SK-N-MC (cell line): ENCODE results near the gene PRDM9.

Experiments
- EZH2 ChIP-seq: fragments of 200-600 bp; sonication (generic); IDR thresholded peaks from one replicate; pipeline ENCODE4 v1.6.1; 2017; ENCODE audit warnings: antibody characterized with exemption
- FOXP2 ChIP-seq: optimal IDR thresholded peaks from 2 replicates; pipeline ENCODE3; 2011; ENCODE audit warnings: mild to moderate bottlenecking, moderate library complexity; ENCODE audit not compliant: insufficient read depth; ENCODE audit errors: extremely low read length, control extremely low read depth
- POLR2AphosphoS5 ChIP-seq: IDR thresholded peaks from 2 replicates; pipeline ENCODE4 v1.6.1; 2012; ENCODE audit warnings: mild to moderate bottlenecking, low read depth, low read length, borderline replicate concordance

DNA sequence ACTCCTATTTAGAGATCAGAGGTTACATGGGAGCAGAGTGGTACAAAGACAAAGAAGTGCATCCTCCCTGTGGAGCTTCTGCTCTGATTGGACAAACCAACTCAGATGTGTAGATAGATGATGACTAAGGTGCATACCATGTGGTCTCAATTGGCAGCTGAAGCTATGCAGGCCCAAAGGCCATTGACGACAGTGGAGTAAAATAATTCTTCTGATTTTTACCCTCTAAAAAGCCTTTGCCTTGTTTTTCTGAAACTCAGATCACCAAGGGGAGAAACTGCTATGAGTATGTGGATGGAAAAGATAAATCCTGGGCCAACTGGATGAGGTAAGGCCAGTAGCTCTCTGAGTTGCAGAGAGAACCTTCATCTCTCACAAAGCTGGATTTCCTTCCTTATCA, 15.6 kb downstream of the PRDM9 start:
- TF ChIP-seq EZH2, result no peak
- TF ChIP-seq POLR2AphosphoS5, result no peak
- no peak for TF ChIP-seq FOXP2
